Esophagus muscularis mucosa (tissue), 4 donors: Measurements from ENCODE around the gene SPSB3. TPM values are rescaled to one million over a fixed set of nuclear protein-coding genes. Genes with fewer than 3 reads are reported as not detected.

ENCODE experiments used
- DNase-seq: peaks from one replicate; pipeline ENCODE4 v3.0.0-alpha.2; 2017; ENCODE audit errors: extremely low spot score
- H3K27ac ChIP-seq, 4 donors: fragments of 200-600 bp; sonication (generic); replicated peaks in 1 of 4; 1 replicate in 3 of 4; 2 replicates in 1 of 4; pipeline ENCODE4 v1.5.1; 2016 to 2019; ENCODE audit warnings: mild to moderate bottlenecking in 1 of 4
- H3K27me3 ChIP-seq, 4 donors: fragments of 200-600 bp; sonication (generic); one replicate each; pipeline versions ENCODE4 v1.5.1 to v1.6.0; 2016 to 2019
- H3K36me3 ChIP-seq, 4 donors: fragments of 200-600 bp; sonication (generic); one replicate each; pipeline ENCODE4 v1.5.1; 2016 to 2019
- H3K4me1 ChIP-seq, 4 donors: fragments of 200-600 bp; sonication (generic); one replicate each; pipeline ENCODE4 v1.5.1; 2016 to 2019
- H3K4me3 ChIP-seq, 4 donors: fragments of 200-600 bp; sonication (generic); 1 replicate in 2 of 4; 2 replicates in 2 of 4; pipeline ENCODE4 v1.5.1; 2016 to 2019; ENCODE audit warnings: mild to moderate bottlenecking in 4 of 4, moderate library complexity in 1 of 4
- H3K9me3 ChIP-seq, 4 donors: fragments of 200-600 bp; sonication (generic); 1 replicate in 3 of 4; 2 replicates in 1 of 4; pipeline ENCODE4 v1.5.1; 2016 to 2019
- CTCF ChIP-seq, 3 experiments: fragments of 200-600 bp in 2 of 3; fragments of 450-650 bp in 1 of 3; sonication (generic) in 2 of 3; IDR thresholded peaks; one replicate each; pipeline ENCODE4 v1.5.1; 2017 to 2019; ENCODE audit warnings: antibody characterized with exemption in 3 of 3, mild to moderate bottlenecking in 2 of 3, moderate library complexity in 1 of 3
- EP300 ChIP-seq: sonication (generic); formaldehyde crosslinking; IDR thresholded peaks from one replicate; pipeline ENCODE4 v1.6.1; 2017; ENCODE audit warnings: antibody characterized with exemption
- POLR2A ChIP-seq: fragments of 450-650 bp; IDR thresholded peaks from one replicate; pipeline ENCODE4 v1.6.1; 2017; ENCODE audit warnings: antibody characterized with exemption, moderate library complexity, mild to moderate bottlenecking, low read depth
- POLR2AphosphoS5 ChIP-seq, 2 donors: sonication (generic); formaldehyde crosslinking; IDR thresholded peaks; one replicate each; pipeline ENCODE4 v1.6.1; 2017; ENCODE audit warnings: antibody characterized with exemption in 2 of 2
- WGBS: methylation state at CpG from one replicate; pipeline ENCODE4 v1.1.5; 2018; 5-methylcytosine and 5-hydroxymethylcytosine counted together
- intact Hi-C: fragments of 100-400 bp; cut with DNase I; formaldehyde crosslinking; loops from one replicate; pipeline ENCODE4 v1.15.1; 2023
- total RNA-seq, 4 donors: library from RNA; depleted of rRNA; stranded (reverse); fragments of >200 nt; gene quantifications; one replicate each; pipeline versions ENCODE4 v1.1.0 to v1.2.1, GENCODE V29; 2016

Gene SPSB3
- total RNA-seq, 4 donors from 2014 or later: 69.1 to 101 (median 78.6) TPM

GRCh38 chr16:1815461-1815860, 33.1 kb upstream of the SPSB3 start:
- Histone ChIP-seq H3K9me3 (no peaks in the 10 kb centered on the region), H3K27me3 (no peaks in the 10 kb centered on the region), H3K4me3 (no peak overlapping the region), H3K4me1 (peaks cover 0 to 11% (median 10%) of the 10 kb centered on the region in 4 donors), H3K36me3 (peaks cover 36 to 85% (median 75%) of the 10 kb centered on the region in 4 donors), H3K27ac (no peak overlapping the region)
- DNase-seq: no peak
- no peak for TF ChIP-seq CTCF (IDR thresholded peaks at IDR 0.05)
- no peak for TF ChIP-seq POLR2A
- TF ChIP-seq EP300: no peak
- no peak for TF ChIP-seq POLR2AphosphoS5 (IDR thresholded peaks at IDR 0.05)
- 89% methylated on average over 11 of the region's 11 CpGs for WGBS
- intact Hi-C loops: no loop called here

GRCh38 chr16:1812732-1813163, 30.4 kb upstream of the SPSB3 start:
- H3K4me1 ChIP-seq: peaks cover 0 to 11% (median 10%) of the 10 kb centered on the region in 4 donors
- peak; percentile 93 for DNase-seq
- H3K27me3 ChIP-seq: no peaks in the 10 kb centered on the region
- 11% methylated on average over 9 of the region's 17 CpGs for WGBS
- intact Hi-C loops: no loop called here
- H3K27ac ChIP-seq: peak overlapping the region in 1 of 4 donors; percentile 47
- H3K9me3 ChIP-seq: no peaks in the 10 kb centered on the region
- no peak overlapping the region for H3K4me3 ChIP-seq
- peaks cover 39 to 84% (median 73%) of the 10 kb centered on the region in 4 donors for H3K36me3 ChIP-seq
- TF ChIP-seq EP300 (no peak), CTCF (IDR thresholded peaks at IDR 0.05) (peak; percentile 40 to 68 (median 50)), POLR2AphosphoS5 (IDR thresholded peaks at IDR 0.05) (peak in 1 of 2 donors; percentile 52)

- Histone ChIP-seq H3K9me3 (no peaks in the 10 kb centered on the region), H3K27me3 (no peaks in the 10 kb centered on the region), H3K36me3 (peaks cover 33 to 84% (median 67%) of the 10 kb centered on the region in 4 donors), H3K4me3 (no peak overlapping the region), H3K27ac (no peak overlapping the region), H3K4me1 (peaks cover 0 to 11% (median 10%) of the 10 kb centered on the region in 4 donors)
- DNase-seq: no peak
- 93% methylated on average over 11 of the region's 16 CpGs for WGBS
- intact Hi-C loops: no loop called here
- TF ChIP-seq CTCF (IDR thresholded peaks at IDR 0.05) (no peak), POLR2A (no peak), EP300 (no peak), POLR2AphosphoS5 (IDR thresholded peaks at IDR 0.05) (no peak)
Observed at GRCh38 chr16:1810536-1810935, 28.2 kb upstream of the SPSB3 start.

GRCh38 chr16:1810106-1810505, 27.7 kb upstream of the SPSB3 start:
- no peak overlapping the region for H3K4me3 ChIP-seq
- peaks cover 33 to 85% (median 66%) of the 10 kb centered on the region in 4 donors for H3K36me3 ChIP-seq
- DNase-seq: no peak
- 92% methylated on average over 16 of the region's 16 CpGs for WGBS
- no peak overlapping the region for H3K27ac ChIP-seq
- intact Hi-C loops: no loop called here
- peaks cover 0 to 11% (median 10%) of the 10 kb centered on the region in 4 donors for H3K4me1 ChIP-seq
- no peaks in the 10 kb centered on the region for H3K9me3 ChIP-seq
- TF ChIP-seq POLR2AphosphoS5 (IDR thresholded peaks at IDR 0.05) (no peak), CTCF (IDR thresholded peaks at IDR 0.05) (no peak), POLR2A (no peak), EP300 (no peak)
- H3K27me3 ChIP-seq: no peaks in the 10 kb centered on the region

GRCh38 chr16:1809281-1809801, 27.0 kb upstream of the SPSB3 start:
- no peak overlapping the region for H3K27ac ChIP-seq
- no peak for TF ChIP-seq POLR2AphosphoS5 (IDR thresholded peaks at IDR 0.05)
- no peak for TF ChIP-seq CTCF (IDR thresholded peaks at IDR 0.05)
- no peak for TF ChIP-seq POLR2A
- no peaks in the 10 kb centered on the region for H3K27me3 ChIP-seq
- H3K9me3 ChIP-seq: no peaks in the 10 kb centered on the region
- peaks cover 33 to 82% (median 62%) of the 10 kb centered on the region in 4 donors for H3K36me3 ChIP-seq
- peaks cover 0 to 11% (median 10%) of the 10 kb centered on the region in 4 donors for H3K4me1 ChIP-seq
- WGBS: 85% methylated on average over 12 of the region's 28 CpGs
- intact Hi-C loops: no loop called here
- DNase-seq: no peak
- no peak overlapping the region for H3K4me3 ChIP-seq
